Measurements from ENCODE around the gene MAGEB6.
"Not testable (repeated sequence)": the region's sequence is repeated elsewhere in the genome, so short reads cannot be mapped to it uniquely, and the experiment has no call there.

MAGEB6 gene, protein sequence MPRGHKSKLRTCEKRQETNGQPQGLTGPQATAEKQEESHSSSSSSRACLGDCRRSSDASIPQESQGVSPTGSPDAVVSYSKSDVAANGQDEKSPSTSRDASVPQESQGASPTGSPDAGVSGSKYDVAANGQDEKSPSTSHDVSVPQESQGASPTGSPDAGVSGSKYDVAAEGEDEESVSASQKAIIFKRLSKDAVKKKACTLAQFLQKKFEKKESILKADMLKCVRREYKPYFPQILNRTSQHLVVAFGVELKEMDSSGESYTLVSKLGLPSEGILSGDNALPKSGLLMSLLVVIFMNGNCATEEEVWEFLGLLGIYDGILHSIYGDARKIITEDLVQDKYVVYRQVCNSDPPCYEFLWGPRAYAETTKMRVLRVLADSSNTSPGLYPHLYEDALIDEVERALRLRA

GRCh38 chrX:26192204-26192603 is at the start of gene MAGEB6:
Gene MAGEB6 (plus strand): TSS chrX:26192440. CDS start chrX:26193847, 1,407 bp downstream.
- DNase-seq (ENCODE audit: low read depth in 4 of 4, low spot score in 1 of 4) = no peak

GRCh38 chrX:26146024-26146423 is 46.2 kb upstream of the MAGEB6 start:
- DNase-seq (ENCODE audit: low read depth in 4 of 4, low spot score in 1 of 4) = no peak

- no peak for DNase-seq (ENCODE audit: low read depth in 4 of 4, low spot score in 1 of 4)
Measured at GRCh38 chrX:26160301-26160700, 31.9 kb upstream of the MAGEB6 start, which contains the start of gene MAGEB6B. Gene MAGEB6B (plus strand): TSS chrX:26160601. CDS start chrX:26160601, 0 bp downstream.

GRCh38 chrX:26203561-26203960 is 11.3 kb downstream of the MAGEB6 start:
- DNase-seq (ENCODE audit: low read depth in 4 of 4, low spot score in 1 of 4) = no peak

DNA sequence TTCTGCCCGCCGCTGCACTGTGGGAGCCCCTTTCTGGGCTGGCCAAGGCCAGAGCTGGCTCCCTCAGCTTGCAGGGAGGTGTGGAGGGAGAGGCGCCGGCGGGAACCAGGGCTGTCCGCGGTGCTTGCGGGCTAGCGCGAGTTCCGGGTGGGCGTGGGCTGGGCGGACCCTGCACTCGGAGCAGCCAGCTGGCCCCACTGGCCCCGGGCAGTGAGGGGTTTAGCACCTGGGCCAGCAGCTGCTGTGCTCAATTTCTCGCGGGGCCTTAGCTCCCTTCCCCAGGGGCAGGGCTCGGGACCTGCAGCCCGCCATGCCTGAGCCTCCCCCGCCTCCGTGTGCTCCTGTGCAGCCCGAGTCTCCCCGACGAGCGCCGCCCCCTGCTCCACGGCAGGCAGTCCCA is 12.5 kb downstream of the MAGEB6 start:
- not testable (repeated sequence) for DNase-seq (ENCODE audit: low read depth in 4 of 4, low spot score in 1 of 4)

- no peak for DNase-seq (ENCODE audit: low read depth in 4 of 4, low spot score in 1 of 4)
Measured at GRCh38 chrX:26208012-26208411, 15.8 kb downstream of the MAGEB6 start.

DNA sequence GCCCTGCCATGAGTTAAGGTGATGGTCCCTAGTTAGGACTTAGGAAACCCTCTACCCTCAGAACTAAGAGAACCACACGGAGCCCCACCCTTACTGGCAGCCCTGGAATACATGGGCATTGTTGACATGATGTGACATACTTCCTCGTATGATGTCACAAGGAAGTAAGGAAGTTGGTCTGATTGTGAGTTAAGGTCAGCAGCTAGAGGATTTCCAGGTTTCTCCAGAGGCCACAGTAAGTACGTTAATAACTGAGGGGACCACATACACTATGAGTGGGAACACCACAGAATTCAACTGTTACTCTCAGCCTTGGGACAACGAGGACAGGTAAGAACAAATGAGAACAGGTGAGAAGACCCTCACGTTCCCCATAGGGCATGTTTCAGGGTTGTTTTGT is 23.6 kb downstream of the MAGEB6 start, which contains the start of gene MAGEB5:
Gene MAGEB5, plus strand, starts transcription at position 301 of the 400 bp plus-strand sequence. CDS start 1,133 bp downstream, outside the sequence.
- DNase-seq (ENCODE audit: low read depth in 4 of 4, low spot score in 1 of 4) = no peak

DNA sequence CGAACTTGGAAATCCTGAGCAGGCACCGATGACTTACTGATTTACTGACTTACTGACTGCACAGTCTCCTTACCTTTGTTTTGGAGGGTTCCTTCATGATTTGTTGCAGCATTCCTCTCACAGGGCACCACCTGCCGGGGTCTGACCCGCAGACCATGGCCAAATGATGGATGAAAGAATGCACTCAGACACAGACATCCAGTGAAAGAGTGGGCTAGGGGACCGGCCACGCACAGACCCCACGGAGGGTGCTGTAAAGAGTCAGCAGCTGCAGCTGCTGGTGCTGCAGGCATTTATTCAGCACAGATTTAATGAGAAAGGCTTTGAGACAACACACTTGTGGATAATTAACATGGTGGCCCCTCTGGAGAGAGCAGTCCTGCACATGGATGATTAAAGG is 27.1 kb downstream of the MAGEB6 start:
- no peak for DNase-seq (ENCODE audit: low read depth in 4 of 4, low spot score in 1 of 4)

DNA sequence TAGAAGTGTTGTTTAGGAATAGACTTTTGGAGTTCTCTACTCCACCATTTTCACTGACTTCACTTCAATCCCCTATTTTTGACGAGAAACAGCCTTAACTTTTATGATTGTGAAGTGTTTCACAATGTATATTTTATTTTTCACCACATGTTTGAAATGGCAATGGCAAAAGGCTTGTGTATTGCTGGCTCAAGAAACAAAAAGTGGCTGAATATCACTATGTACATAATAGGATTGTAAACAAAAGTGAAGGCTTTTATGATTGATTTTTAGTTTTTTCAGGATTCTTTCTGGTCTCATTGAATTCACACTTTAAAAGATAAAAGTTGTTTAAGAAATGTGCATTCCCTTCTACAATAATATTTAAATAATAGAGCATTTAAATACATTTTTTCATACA is 41.9 kb downstream of the MAGEB6 start:
- no peak for DNase-seq (ENCODE audit: low read depth in 4 of 4, low spot score in 1 of 4)
